Spleen (tissue), 7 donors: Measurements from ENCODE around the gene DAB2.

Experiments used
- POLR2AphosphoS5 ChIP-seq, 3 donors: sonication (generic); formaldehyde crosslinking; IDR thresholded peaks; one replicate each; pipeline ENCODE4 v1.5.1; 2017; ENCODE audit warnings: antibody characterized with exemption in 3 of 3
- TF ChIP-seq, protein P1 (sequence below), 11 experiments: fragments of 200-600 bp in 7 of 11; fragments of 450-650 bp in 4 of 11; sonication (generic) in 4 of 11; IDR thresholded peaks in 8 of 11; conservative IDR thresholded peaks in 3 of 11; 1 replicate in 7 of 11; 2 replicates in 4 of 11; pipeline versions ENCODE4 v1.4.0 to v1.8.0; 2016 to 2021; ENCODE audit warnings: antibody characterized with exemption in 11 of 11, inconsistent platforms in 4 of 11, mild to moderate bottlenecking in 1 of 11
- donor health status: DM: no; HTN: no; CAD: no; lungs with moderate emphysema.
- donor health status: DM: no; HTN: no; CAD: no.
- donor health status: DM: no; HTN: no; CAD: no.

DNA sequence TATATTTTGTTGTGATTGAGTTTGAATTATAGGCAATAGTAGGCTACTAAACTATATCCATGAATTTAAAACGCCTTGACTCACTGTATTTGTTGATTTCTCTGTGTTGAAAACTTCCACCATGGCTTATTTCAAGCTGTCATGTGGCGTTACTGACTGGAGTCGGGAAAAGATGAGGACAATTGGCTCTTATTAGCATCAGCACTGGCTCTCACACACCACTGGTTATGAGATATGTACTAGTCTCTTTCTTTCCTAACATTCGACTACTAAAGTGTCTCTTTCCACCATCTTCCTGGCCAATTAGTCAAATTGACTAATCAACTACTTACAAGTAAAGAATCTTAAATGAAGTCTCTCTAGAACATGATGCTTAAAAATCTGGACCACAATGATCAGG is 9.1 kb upstream of the DAB2 start:
- TF ChIP-seq POLR2AphosphoS5 (IDR thresholded peaks at IDR 0.05), result no peak
- TF ChIP-seq, protein P1, sequence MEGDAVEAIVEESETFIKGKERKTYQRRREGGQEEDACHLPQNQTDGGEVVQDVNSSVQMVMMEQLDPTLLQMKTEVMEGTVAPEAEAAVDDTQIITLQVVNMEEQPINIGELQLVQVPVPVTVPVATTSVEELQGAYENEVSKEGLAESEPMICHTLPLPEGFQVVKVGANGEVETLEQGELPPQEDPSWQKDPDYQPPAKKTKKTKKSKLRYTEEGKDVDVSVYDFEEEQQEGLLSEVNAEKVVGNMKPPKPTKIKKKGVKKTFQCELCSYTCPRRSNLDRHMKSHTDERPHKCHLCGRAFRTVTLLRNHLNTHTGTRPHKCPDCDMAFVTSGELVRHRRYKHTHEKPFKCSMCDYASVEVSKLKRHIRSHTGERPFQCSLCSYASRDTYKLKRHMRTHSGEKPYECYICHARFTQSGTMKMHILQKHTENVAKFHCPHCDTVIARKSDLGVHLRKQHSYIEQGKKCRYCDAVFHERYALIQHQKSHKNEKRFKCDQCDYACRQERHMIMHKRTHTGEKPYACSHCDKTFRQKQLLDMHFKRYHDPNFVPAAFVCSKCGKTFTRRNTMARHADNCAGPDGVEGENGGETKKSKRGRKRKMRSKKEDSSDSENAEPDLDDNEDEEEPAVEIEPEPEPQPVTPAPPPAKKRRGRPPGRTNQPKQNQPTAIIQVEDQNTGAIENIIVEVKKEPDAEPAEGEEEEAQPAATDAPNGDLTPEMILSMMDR (IDR thresholded peaks at IDR 0.05 in 8 of 11, conservative IDR thresholded peaks at IDR 0.05 in 3 of 11), result no peak
